Measurements from ENCODE around the gene KLHDC1. TPM values are rescaled to one million over a fixed set of nuclear protein-coding genes. Genes with fewer than 3 reads are reported as not detected.

Gene KLHDC1
- total RNA-seq, 1 experiment from 2014 or later, result 0.98 TPM

GRCh38 chr14:49768301-49769121 is 75.6 kb downstream of the KLHDC1 start:
- Mint-ChIP-seq H3K27me3 (ENCODE audit: insufficient read depth, unreplicated experiment) (no peaks in the 10 kb centered on the region), H3K4me3 (ENCODE audit: unreplicated experiment) (peak overlapping the region; percentile 79), H3K4me1 (ENCODE audit: low read depth, unreplicated experiment) (peaks cover 10% of the 10 kb centered on the region), H3K9me3 (ENCODE audit: unreplicated experiment) (no peaks in the 10 kb centered on the region), H3K36me3 (ENCODE audit: insufficient read depth, unreplicated experiment) (peaks cover 45% of the 10 kb centered on the region), H3K27ac (ENCODE audit: unreplicated experiment) (peak overlapping the region; percentile 79)
- no peaks in the 10 kb centered on the region for H3K27me3 ChIP-seq (replicated peaks; ENCODE audit: control insufficient read depth, insufficient read depth, low read length)
- peak; percentile 47 to 70 for DNase-seq
- POLR2A ChIA-PET, result interaction anchor here (0.5 to 3.3 kb wide), 13 partner anchors 30 to 462 kb away, joined by 3 to 22 read pairs (median 4); partner anchors contain the start of genes MGAT2, POLE2, RPL36AL and RPS29
- H3K9me3 ChIP-seq, result no peaks in the 10 kb centered on the region
- CTCF ChIA-PET, result interaction anchor here (0.5 to 3.0 kb wide), 5 partner anchors 12 to 134 kb away, joined by 3 to 23 read pairs (median 4); partner anchors contain the start of genes DNAAF2 and NEMF
- H3K4me3 ChIP-seq (ENCODE audit: low read depth, low read length), result peak overlapping the region; percentile 99
- intact Hi-C loops (cut with micrococcal nuclease; ENCODE audit: unreplicated experiment), result loop anchor here (10.0 kb wide), 1 partner anchor 336 kb away; no protein-coding TSS in a partner anchor
- no peak for TF ChIP-seq CTCF (IDR thresholded peaks at IDR 0.05; ENCODE audit: insufficient read depth in 1 of 2, low read depth in 1 of 2, low read length in 1 of 2, severe bottlenecking in 1 of 2, unreplicated experiment in 1 of 2)
- BruUV-seq (replicated peaks), result TSS peak; percentile 16
- no peaks in the 10 kb centered on the region for H3K36me3 ChIP-seq (ENCODE audit: control insufficient read depth, insufficient read depth, low read length)
- peaks cover 29% of the 10 kb centered on the region for H3K4me1 ChIP-seq

- Histone ChIP-seq H3K4me3 (ENCODE audit: low read depth, low read length) (peak overlapping the region; percentile 99), H3K27me3 (replicated peaks; ENCODE audit: control insufficient read depth, insufficient read depth, low read length) (no peaks in the 10 kb centered on the region), H3K4me1 (peaks cover 29% of the 10 kb centered on the region), H3K9me3 (no peaks in the 10 kb centered on the region), H3K36me3 (ENCODE audit: control insufficient read depth, insufficient read depth, low read length) (no peaks in the 10 kb centered on the region)
- intact Hi-C loops (cut with micrococcal nuclease; ENCODE audit: unreplicated experiment), result loop anchor here (10.0 kb wide), 1 partner anchor 336 kb away; no protein-coding TSS in a partner anchor
- Mint-ChIP-seq H3K27ac (ENCODE audit: unreplicated experiment) (peak overlapping the region; percentile 79), H3K36me3 (ENCODE audit: insufficient read depth, unreplicated experiment) (peaks cover 49% of the 10 kb centered on the region), H3K4me3 (ENCODE audit: unreplicated experiment) (peak overlapping the region; percentile 79), H3K9me3 (ENCODE audit: unreplicated experiment) (no peaks in the 10 kb centered on the region), H3K4me1 (ENCODE audit: low read depth, unreplicated experiment) (peaks cover 10% of the 10 kb centered on the region), H3K27me3 (ENCODE audit: insufficient read depth, unreplicated experiment) (no peaks in the 10 kb centered on the region)
- no peak for DNase-seq
- TSS peak; percentile 52 for BruUV-seq (replicated peaks)
- POLR2A ChIA-PET, result interaction anchor here (0.6 to 3.3 kb wide), 5 partner anchors 66 to 543 kb away, joined by 3 to 22 read pairs (median 3); partner anchors contain the start of genes DMAC2L, L2HGDH, MGAT2 and POLE2
- CTCF ChIA-PET, result interaction anchor here (1.2 to 3.0 kb wide), 2 partner anchors 83 to 135 kb away, joined by 4 to 23 read pairs; partner anchors contain the start of genes DNAAF2 and NEMF
- no peak for TF ChIP-seq CTCF (IDR thresholded peaks at IDR 0.05; ENCODE audit: insufficient read depth in 1 of 2, low read depth in 1 of 2, low read length in 1 of 2, severe bottlenecking in 1 of 2, unreplicated experiment in 1 of 2)
These were observed 76.3 kb downstream of the KLHDC1 start for GRCh38 chr14:49769171-49769570.

GRCh38 chr14:49769581-49770211 is 76.8 kb downstream of the KLHDC1 start:
- DNase-seq, result peak in 1 of 2 experiments; percentile 33
- Mint-ChIP-seq H3K27ac (ENCODE audit: unreplicated experiment) (peak overlapping the region; percentile 79), H3K4me1 (ENCODE audit: low read depth, unreplicated experiment) (peaks cover 10% of the 10 kb centered on the region), H3K36me3 (ENCODE audit: insufficient read depth, unreplicated experiment) (peaks cover 54% of the 10 kb centered on the region), H3K9me3 (ENCODE audit: unreplicated experiment) (no peaks in the 10 kb centered on the region), H3K4me3 (ENCODE audit: unreplicated experiment) (peak overlapping the region; percentile 79), H3K27me3 (ENCODE audit: insufficient read depth, unreplicated experiment) (no peaks in the 10 kb centered on the region)
- TF ChIP-seq CTCF (IDR thresholded peaks at IDR 0.05; ENCODE audit: insufficient read depth in 1 of 2, low read depth in 1 of 2, low read length in 1 of 2, severe bottlenecking in 1 of 2, unreplicated experiment in 1 of 2), result no peak
- H3K4me3 ChIP-seq (ENCODE audit: low read depth, low read length), result peak overlapping the region; percentile 99
- intact Hi-C loops (cut with micrococcal nuclease; ENCODE audit: unreplicated experiment), result loop anchor here (1.0 to 10.0 kb wide), 5 partner anchors 48 to 335 kb away; partner anchors contain the start of gene POLE2
- POLR2A ChIA-PET, result interaction anchor here (0.5 to 3.3 kb wide), 6 partner anchors 19 to 543 kb away, joined by 3 to 22 read pairs (median 7); partner anchors contain the start of genes DMAC2L, L2HGDH, MGAT2 and POLE2
- no peaks in the 10 kb centered on the region for H3K27me3 ChIP-seq (replicated peaks; ENCODE audit: control insufficient read depth, insufficient read depth, low read length)
- peaks cover 29% of the 10 kb centered on the region for H3K4me1 ChIP-seq
- TSS peak; percentile 28 for BruUV-seq (replicated peaks)
- H3K9me3 ChIP-seq, result no peaks in the 10 kb centered on the region
- H3K36me3 ChIP-seq (ENCODE audit: control insufficient read depth, insufficient read depth, low read length), result no peaks in the 10 kb centered on the region
- CTCF ChIA-PET, result interaction anchor here (0.6 to 3.0 kb wide), 6 partner anchors 82 to 150 kb away, joined by 3 to 23 read pairs (median 4); partner anchors contain the start of genes DNAAF2, NEMF, POLE2 and RPL36AL
